NCI-H2227 (cell line): ENCODE measurements around the gene MRGPRG.

ENCODE experiments used
- DNase-seq: peaks from one replicate; lab custom pipeline; 2025; ENCODE audit not compliant: unreplicated experiment; lab: John Stamatoyannopoulos, UW

The MRGPRG gene

DNA sequence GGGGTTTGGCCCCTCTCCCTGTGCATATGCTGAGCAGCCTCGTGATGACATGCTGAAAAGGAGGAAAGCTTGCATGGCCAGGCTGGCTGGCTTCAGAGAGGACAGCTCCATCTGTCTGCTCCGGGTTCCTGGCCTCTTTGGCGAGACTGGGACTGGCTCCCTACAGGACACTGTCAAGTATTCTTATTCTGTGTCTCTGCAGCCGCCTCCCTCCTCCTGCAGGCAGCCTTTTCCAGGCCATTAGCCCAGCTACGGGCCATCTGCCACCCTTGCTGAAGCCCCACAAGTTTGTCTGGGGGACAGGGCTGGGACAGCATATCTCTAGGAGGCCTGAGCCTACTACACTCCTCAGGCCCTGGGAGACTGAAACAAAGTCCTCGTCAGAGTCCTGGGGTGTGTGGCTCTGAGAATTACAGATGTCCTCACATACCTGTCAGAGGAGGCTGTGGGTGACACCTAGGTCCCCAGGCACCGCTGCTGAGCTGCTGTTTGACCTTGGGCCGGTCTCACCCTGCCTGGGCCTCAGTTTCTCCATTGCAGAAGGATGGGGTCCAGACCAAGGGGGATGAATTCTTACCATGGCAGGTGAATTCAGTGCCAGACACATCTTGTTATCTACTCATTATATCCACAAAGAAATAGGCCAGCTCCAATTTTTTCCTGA is 11.0 kb downstream of the MRGPRG start:
- DNase-seq = no peak

DNA sequence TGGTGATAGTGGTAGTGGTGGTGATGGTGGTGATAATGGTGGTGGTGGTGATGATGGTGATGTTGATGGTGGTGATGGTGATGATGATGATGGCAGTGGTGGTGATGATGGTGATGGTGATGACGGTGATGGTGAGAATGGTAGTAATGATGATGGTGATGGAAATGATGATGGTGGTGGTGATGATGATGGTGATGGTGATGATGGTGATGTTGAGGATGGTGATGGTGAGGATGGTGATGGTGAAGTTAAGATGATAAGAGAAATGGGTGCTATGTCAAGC is 11.8 kb downstream of the MRGPRG start:
- DNase-seq = no peak

DNA sequence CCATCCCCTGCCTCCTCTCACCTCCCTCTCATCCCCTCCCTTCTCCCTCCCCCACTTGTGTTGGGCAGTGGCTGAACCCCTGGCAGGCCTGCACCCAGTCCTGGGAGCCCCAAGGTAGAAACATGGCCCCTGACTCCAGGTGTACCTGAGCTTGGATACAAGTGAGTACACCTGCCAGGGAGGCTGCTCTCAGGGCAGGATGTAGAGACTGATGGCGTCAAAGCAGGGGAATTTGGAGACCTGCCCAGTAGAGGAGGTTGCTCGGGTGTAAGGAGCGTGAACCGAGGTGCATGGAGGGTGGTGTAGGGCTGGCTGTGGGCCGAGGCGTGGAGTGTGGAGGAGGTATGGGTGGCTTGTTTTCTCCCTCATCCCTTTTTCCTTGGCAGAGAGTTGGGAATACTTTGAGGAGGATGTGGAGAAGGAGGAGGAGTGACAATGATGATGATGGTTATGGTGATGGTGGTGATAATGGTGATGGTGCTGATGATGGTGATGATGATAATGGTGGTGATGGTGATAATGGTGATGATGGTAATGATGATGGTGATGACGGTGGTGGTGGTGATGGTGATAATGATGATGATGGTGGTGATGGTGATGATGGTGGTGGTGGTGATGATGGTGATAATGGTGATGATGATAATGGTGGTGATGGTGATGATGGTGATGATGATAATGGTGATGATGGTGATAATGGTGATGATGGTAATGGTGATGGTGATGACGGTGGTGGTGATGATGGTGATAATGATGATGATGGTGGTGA is 12.3 kb downstream of the MRGPRG start:
- DNase-seq = no peak

DNA sequence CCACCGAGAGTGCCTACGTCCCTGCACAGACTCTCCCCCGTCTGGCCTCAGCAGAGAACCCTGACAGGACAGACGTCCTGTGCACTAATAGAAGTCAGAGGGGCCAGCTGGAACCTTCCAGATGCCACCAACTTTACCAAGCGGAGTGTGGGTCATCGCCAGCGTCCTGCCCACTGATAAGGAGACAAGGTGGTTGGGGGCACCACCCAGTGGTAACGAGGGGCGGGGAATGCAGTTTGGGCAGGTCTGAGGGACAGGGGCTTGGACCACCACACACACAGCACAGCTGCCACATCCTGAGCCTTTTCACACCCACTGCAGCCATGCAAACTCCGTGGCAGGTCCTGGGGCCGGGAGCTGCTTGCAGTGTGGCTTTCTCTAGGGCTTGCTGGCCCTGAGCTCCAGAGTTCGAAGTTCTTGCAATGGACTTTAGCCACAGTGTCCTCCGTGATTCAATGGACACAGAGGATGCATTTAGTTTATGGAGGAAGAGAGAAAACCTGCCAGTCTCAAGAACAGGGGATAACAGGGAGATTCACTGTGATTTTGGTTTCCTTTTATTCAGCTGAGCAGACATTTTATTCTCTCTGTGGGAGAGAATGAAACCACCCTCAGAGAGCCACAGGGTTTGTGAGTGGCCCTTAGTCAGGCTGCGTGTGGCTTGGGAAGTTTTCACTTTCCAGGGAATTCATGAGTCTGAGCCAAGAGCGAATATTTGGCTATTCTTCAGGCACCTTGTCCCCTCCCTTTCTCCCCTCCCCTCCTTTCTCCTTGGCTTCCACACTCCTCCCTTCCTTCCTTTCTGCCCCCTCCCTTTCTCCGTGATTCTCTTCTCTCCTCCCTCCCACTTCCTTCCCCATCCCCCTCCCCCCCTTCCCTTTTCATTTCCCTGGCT is 13.1 kb downstream of the MRGPRG start:
- no peak for DNase-seq

DNA sequence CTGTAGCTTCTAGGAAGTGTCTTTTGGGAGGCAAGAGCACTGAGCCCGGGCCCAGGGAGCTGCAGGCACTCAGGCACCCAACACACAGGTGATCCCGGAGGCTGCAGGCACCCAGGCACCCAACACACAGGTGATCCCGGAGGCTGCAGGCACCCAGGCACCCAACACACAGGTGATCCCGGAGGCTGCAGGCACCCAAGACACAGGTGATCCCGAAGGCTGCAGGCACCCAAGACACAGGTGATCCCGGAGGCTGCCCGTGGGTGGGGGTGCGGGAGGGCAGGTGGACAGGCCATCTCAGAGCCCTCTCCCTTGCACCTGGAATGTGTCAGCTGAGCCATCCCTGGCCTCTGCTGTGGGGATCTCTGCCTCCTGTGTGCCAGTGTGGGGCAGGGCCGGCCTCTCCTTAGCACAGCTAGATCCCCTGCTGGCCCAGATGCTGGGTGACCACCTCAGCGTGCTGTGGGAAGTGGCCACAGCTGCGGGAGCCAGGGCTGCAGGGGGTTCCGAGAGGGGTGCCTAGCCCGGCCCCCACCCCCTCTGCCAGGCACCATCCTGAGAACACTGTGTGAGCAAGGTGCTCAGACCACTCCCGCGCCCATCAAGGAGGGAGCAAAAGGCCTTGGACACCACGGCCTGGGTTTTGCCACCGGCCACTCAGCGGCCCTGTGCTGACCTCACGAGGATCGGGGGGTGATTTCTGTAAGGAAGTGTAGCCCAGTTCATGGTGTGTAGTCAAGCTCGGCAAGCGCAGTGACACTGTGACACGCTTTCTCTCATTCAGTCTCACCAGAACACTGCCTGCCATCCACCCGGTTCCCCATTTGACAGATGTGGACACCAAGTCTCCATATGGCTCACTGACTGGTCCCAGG is 14.2 kb downstream of the MRGPRG start:
- no peak for DNase-seq

DNA sequence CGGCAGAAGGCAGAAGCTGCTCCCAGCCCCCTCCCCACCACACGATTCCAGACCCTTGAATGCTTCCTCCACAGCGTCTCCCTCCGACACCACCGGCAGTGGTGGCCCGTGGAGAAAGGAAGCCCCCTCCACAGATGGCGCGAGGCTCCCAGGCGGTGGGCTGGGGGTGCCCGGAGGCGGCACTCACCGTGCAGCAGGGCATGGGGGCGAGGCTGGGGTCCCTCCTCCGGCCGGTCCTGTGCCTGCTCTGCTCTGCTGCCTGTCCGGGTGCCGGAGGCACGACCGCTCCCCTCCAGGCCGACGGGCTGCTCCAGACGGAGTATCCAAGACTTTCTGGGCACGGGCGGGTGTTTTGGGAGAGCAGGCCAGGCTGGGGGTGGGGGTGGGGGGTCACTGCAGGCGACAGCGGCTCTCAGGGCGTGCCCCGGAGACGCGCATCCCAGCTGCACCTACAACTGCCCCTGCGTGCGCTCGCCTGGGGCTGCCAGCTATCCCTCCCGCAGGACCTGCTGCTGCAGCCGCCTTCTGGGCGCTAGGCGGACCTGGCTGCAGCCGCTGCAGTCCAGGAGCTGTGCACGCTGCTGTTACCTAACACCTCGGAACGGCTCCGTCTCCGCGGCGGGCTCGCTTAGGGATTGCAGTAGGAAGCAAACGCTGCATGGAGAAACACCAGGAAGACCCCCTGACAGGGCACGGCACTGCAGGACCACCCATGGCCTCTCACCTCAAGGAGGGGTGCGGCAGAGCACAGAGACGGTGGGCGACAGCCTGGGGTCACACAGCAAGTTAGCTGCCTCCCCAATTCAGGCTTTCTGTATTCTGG is 15.2 kb downstream of the MRGPRG start:
- peak; percentile 69 for DNase-seq

DNA sequence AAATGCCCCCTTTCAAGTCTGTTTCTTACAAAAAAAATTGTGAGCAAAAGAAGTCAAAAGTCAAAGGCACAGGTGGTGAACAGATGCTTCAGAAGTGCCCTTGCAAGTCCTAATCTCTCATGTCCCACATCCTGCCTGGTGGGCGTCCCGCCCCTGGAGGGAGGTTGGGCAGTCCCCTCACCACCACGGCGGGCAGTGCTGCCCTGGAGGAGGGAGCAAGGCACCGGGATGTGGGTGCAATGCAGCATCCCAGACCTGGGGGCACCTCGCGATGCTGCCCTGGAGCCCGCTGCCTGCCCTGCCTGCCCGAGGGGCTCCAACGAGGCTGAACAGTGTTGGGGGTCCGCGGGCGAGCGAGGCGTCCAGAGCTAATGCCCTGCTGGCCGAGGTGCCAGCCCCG is 15.9 kb downstream of the MRGPRG start:
- DNase-seq = no peak

DNA sequence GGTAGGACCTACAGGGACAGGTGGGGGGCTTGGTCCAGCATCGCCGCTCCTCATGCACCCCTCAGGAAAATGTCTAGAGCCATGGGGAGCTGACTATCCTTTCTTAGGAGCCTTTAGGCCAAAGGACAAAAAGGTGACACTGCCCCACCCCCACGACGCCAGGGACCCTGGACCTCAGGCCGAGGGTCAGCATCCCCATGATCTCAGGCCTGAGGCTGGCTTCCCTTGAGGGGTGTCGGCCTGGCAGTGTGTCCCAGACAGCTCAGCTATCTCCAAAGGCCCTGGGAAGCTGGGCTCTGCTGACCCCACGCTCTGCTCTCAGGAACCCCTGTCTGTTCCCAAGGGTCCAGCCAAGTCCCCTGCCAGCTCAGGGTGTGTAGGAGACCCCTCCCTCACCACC is 16.3 kb downstream of the MRGPRG start:
- no peak for DNase-seq

DNA sequence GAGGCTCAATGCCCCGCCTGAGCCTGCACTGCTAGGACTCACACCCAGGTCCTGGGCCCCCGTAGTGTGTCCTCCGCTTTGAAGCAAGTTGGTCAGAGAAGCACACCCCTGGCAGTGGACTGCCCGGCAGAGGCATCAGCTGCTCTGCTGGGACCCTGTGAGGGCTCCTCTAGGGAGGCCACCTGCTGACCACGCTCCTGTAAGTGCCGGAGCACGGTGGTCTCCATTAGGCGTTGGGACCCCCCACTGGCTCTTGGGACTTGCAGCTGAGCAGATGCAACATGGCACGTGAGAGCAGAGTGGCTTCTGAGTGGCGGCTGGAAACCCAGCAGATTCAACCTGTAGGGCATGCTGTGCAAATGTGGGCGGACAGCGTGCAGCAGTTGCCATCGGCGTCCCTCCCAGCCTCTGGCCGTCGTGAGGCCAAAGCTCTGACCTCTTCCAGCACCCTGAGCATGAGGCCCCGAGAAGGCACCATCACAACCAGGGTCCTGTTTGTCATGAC is 16.9 kb downstream of the MRGPRG start:
- no peak for DNase-seq

DNA sequence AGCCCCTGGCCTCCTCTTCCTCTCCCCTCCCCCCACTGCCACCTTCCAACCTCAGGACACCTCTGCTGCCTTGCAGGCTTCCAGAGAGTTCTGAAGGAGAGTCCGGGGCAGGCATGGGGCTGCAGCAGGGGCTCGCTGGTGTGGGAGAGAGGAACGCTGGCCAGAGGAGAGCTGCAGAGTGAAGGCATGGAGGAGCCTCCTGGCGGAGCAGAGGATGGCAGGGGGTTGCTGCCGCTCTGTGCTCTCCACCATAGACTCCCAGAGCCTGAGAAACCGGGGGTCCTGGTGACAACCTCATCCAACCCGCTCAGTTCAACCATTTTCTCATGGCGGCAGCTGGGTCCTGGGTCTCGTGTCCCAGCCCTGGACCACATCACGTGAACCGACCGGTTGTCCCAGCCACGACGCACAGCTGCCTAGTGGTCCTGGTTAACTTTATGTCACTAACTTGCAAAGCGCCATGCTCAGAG is 17.5 kb downstream of the MRGPRG start:
- no peak for DNase-seq

DNA sequence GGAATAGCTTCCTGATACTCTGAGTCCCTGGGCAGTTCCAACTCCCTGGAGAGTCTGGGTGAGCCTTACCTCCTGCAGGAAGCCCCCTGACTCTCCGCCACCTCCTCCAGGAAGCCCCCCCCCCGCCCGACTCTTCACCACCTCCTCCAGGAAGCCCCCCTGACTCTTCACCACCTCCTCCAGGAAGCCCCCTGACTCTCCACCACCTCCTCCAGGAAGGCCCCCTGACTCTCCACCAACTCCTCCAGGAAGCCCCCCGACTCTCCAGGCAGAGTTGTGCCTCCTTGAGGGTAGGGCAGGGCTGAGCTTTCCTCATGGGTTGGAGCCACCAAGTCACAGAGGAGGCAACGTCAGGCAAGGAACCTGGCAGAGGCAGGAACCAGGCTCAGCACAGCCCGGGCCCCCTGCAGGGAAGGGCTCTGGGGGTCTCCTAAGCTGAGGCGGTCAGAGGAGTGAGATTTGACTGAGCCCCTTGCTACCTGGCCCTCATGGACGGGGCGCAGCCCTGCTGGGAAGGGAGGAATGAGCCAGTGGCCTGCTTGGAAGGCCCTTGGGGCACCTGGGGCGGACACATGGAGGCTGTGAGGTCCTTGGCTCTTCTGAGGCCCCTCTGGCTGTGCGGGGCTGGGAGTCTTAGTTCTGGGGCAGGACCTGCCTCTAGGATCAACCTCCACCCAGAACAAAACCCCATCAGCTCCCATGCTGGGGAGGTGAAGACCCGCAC is 18.1 kb downstream of the MRGPRG start:
- DNase-seq = no peak

DNA sequence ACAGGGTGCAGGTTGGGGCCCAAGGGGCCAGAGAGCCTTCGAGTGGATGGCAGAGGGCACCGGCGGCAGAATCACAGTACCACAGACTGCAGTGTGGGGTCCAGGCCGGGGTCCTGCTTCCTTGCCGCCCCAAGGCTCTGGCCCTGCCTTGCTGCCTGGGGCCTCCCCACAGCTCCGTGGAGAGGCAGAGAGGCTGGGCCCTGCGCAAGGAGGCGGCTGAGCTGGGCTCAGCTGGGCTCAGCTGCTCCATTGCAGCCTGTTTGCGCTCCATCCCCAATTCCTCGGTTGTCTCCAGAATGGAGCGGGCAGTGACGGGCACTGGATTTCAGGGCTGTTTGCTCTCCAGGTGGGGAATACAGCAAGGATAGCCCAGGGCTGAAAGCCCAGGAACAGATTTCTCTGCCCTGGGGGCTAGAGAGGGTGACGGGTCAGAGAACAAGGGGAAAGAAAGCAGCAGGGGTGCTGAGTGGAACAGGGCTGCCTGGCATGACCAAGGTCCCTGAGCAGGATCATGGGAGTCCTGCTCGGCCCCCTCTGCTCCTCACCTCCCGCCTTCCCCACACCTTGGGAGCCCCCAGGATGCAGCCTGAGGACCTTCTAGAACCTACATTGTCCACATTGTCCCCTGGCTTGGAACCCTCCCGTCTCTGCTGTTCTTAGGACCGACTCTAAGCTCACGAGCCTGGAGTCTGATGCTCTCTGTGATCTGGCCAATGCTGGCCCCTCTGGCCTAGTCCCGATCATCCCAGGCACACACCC is 18.9 kb downstream of the MRGPRG start:
- DNase-seq = no peak

DNA sequence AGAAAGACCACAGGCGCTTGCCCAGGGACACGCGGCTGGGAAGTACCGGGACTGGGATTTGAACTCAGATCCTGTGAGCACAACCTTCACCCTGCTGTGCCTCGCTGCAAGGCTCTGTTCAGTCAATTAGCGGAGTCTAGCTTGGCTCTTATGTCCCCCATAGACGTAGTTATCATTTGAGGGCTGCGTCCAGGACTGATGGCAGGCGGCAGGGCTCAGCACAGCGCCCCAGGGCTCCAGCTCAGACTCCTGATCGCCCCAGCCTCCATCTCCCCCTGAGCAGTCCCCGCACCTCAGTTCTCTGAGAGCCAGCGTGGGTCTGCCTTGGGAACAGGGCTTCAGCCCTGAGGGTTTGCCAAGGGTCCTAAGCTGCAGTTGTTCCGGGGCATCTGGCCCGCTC is 19.8 kb downstream of the MRGPRG start:
- no peak for DNase-seq

DNA sequence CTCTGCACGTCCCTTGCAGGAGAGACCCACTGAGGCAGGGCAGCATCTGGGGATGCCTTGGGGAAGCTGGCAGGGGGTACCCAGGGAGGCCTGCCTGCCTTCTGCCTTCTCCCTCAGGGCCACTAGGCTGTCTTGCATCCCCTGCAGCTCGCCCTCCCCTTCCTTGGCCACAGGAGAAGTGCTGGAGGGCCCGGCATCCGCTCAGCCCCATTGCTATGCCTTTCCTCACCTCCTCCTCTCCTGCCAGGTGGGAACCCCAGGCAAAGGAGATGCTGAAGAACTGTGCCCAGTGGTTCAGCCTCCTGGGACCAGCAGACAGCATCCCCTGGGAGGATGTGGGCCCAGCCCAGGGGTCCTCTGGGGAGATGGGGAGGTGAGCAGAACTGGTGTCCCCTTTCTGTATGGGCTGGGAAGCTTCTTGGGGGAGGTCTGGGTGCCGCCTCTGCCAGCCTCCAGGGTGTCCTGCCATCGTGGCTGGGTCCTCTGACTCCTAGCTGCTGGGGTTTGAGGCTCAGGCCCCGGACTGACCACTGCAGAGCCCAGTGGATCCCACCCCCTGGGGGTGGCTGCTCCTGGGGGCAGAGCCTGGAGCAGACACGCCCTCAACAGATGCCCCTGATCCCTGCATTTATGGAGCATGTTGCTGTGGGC is 20.6 kb downstream of the MRGPRG start:
- no peak for DNase-seq

DNA sequence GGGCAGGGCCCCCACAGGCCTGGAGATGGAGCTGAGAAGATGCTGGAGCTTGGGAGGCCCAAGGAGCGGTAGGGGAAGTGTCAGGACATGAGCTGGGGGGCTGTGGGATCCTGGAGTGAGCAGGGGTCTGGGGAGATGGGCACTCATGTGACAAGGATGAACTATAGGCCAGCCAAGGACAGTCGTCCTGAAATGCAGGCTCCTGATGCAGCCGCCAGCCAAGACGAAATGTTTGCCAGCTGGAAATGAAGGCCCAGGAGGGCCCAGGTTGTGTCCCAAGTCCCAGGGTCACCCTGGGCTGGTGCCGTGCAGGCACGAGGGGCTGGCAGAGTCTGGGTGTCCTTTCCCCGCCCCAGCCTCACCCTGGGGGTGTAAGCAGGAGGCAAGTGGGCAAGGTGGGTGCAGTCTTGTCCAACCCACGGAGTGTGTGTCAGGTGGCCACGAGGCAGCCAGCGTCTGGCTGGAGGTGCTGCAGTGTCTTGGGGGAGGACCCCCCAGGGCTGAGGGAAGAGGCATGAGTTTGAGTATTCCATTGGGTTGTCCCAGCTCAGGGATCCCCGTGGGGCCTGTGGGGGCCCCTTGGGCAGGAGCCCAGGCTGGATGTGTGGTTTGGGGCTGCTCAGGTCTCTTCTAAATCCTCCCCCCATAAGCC is 21.4 kb downstream of the MRGPRG start:
- no peak for DNase-seq

DNA sequence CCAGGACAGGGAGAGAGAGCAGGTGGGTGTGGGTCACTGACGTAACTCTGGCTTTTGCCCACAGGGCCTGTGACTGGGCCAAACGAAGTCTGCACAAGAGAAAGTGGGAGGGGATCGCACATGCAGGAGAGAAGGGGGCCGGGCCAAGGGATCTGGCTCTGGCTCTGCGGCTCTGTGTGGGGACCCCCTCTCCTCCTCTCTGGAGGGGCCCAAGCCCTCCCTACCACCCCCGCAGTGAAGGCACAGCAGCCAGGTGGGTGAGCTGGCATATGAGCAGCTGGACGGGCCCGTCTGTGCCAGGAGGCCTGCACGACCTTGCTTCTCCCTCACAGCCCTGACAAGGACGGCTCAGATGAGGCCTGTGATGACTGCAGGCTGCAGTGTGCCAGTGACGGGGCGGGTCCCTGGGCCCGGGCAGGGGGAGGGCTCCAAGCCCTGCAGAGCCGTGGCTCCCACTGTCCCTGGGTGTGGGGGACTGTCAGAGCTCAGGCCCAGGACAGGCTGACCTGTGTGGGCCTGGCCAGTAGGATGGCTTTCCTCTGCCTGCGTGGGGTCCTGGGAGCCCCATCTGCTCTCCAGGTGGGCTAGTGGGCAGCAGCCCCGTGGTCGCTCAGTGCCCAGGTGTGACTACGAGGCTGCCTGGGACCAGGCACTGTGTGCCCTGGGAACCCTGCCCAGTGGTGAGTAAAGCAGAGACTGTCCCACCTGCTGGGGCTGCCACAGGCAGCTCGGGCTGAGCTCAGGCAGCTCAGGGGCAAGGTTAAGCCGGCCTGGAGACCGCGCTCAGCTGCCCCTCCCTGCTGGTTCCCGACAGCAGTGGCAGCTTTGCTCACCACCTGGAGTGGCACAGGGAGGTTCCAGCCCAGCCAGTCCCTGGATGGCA is 22.2 kb downstream of the MRGPRG start:
- DNase-seq = no peak
